Stimulated activated CD8-positive, alpha-beta memory T cell treated with anti-CD3 and anti-CD28 coated beads, Interleukin-15, amount 100 ng/mL, for 24 hours (primary cell): Measurements from ENCODE around the gene CERS5.

Source experiments
- DNase-seq: peaks from one replicate; pipeline ENCODE4 v3.0.0-alpha.2; 2020; ENCODE audit warnings: low read depth

The CERS5 gene

GRCh38 chr12:50127546-50127945 is 39.6 kb downstream of the CERS5 start:
- DNase-seq = no peak

DNA sequence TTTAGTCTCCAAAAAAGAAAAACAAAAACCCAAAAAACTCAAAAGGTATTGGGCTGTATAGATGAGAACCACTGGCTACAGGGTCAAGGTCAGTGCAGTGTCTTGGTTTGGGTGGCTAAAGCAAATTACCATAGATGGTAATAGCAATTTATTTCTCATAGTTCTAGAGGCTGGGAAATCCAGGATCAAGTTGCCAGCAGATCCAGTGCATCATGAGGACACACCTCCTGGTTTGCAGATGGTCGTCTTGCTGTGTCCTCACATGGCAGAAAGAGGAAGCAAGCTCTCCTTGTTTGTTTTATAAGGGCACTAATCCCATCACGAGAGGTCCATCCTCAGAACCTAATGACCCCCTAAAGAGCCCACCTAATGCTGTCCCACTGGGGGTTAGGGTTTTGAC is 44.0 kb downstream of the CERS5 start:
- DNase-seq = no peak

GRCh38 chr12:50121641-50122040 is 45.5 kb downstream of the CERS5 start:
- DNase-seq = no peak

DNA sequence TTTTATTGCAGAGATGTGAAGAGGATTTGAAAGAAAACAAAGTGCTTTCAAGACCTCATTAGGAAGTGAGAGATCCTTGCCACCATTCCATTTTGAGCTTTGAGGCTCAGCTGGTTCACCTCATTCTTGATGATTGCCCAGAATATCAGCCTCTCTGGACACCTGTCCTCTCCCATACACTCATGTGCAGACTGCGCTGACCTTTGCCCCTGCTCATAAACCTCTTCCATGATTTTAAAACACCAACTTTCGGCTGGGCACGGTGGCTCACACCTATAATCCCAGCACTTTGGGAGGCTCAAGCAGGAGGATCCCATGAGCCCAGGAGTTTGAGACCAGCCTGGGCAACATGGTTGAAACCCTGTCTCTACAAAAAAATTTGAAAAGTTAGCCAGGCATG is 46.2 kb downstream of the CERS5 start:
- DNase-seq = no peak

GRCh38 chr12:50120521-50120920 is 46.6 kb downstream of the CERS5 start:
- DNase-seq = no peak

GRCh38 chr12:50119387-50119786 is 47.8 kb downstream of the CERS5 start:
- DNase-seq = no peak

- no peak for DNase-seq
Measured at GRCh38 chr12:50117057-50117622, 50.0 kb downstream of the CERS5 start.

GRCh38 chr12:50112456-50113218 is 54.5 kb downstream of the CERS5 start:
- DNase-seq = peak; percentile 13

DNA sequence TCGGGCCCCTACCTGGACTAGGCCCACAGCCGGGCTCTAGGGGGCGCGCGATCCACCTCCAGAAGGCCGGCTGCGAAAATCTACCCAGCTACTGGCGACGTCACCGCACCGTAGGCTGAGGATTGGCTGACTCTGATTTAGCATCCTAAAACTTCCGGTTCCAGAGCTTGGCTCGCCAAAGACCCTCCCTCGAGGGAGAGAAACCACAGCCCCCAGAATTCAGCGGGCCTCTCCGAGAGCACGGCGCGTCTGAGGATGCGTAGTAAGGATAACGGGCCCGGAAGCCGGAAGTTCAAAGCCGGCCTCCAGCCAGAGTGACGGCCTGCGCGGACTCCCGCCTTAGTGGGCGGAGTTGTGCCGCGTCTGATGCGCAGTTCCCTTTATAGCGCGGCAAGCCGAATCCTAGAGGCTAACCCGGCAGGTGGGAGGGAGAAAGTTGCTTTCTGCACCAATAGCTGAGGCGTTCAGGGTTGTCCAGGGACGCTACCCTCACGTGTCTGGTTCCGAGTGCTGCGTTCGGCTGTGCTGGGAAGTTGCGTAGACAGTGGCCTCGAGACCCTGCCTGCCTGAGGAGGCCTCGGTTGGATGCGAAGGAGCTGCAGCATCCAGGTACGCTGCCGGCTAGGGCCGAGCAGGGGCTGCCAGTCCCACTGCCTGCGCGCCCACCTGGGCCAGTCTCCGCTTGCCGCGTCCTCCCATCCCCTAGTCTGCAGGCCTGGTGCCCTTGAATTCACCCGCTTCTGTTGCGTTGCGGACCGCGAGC is 55.3 kb downstream of the CERS5 start, which contains the start of gene COX14:
COX14 (plus strand) TSS at position 544 of the 763 bp plus-strand sequence. CDS start 7,808 bp downstream, outside the sequence.
- peak; percentile 97 for DNase-seq

GRCh38 chr12:50111395-50111692 is 55.8 kb downstream of the CERS5 start:
- DNase-seq = no peak

- no peak for DNase-seq
Measured at GRCh38 chr12:50110762-50111351, 56.3 kb downstream of the CERS5 start.

GRCh38 chr12:50110127-50110761 is 56.9 kb downstream of the CERS5 start:
- no peak for DNase-seq

GRCh38 chr12:50109319-50109718 is 57.9 kb downstream of the CERS5 start:
- DNase-seq = no peak

DNA sequence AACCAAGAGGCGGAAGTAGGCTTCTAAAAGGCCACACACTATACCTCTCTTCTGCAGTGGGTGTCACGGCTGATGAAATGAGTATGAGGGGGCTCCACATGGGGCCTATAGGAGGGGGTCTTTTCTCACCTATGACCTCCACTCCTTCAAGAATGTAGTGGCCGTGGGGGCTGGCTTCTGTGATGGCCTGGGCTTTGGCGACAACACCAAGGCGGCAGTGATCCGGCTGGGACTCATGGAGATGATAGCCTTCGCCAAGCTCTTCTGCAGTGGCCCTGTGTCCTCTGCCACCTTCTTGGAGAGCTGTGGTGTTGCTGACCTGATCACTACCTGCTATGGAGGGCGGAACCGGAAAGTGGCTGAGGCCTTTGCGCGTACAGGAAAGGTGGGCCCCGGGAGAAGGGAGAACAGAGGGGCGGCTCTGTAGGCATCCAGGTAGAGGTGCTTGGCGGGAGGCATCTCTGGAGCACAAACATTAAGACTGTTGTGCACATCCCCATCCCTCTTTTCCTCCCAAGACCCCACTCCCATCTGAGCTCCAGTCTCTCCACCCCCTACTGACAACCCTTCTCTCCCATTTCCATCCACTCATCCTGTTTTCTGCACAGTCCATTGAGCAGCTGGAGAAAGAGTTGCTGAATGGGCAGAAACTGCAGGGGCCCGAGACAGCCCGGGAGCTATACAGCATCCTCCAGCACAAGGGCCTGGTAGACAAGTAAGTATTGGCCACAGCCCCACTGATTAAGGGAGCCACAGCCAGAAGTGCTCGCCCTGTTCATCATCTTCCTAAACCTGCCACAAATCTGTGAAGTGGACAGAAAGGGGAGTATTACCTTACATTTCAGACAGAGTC is 59.5 kb downstream of the CERS5 start:
- no peak for DNase-seq

GRCh38 chr12:50106907-50107306 is 60.3 kb downstream of the CERS5 start:
- no peak for DNase-seq

DNA sequence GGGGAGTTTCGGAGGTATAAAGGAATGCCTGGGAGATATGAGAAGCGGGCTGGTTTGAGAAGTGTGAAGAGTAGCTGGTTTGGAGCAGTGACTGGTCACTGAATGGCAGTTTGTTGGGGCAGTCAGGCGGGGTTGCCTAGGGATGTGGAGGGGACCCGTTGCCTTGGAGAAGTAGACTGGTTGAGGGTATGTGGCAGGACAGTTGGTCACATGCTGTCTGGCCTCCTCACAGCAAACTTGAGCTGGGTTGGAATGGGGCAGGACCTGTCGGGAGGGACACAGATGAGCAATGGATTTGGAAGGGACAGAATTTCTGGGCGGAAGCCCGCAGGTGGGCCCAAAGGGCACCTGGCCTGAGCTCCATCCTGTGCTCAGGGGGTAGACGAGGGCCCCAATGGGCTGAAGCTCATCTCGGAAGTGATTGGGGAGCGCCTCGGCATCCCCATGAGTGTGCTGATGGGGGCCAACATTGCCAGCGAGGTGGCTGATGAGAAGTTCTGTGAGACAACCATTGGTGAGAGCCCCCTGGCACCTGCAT is 61.2 kb downstream of the CERS5 start:
- DNase-seq = no peak

DNA sequence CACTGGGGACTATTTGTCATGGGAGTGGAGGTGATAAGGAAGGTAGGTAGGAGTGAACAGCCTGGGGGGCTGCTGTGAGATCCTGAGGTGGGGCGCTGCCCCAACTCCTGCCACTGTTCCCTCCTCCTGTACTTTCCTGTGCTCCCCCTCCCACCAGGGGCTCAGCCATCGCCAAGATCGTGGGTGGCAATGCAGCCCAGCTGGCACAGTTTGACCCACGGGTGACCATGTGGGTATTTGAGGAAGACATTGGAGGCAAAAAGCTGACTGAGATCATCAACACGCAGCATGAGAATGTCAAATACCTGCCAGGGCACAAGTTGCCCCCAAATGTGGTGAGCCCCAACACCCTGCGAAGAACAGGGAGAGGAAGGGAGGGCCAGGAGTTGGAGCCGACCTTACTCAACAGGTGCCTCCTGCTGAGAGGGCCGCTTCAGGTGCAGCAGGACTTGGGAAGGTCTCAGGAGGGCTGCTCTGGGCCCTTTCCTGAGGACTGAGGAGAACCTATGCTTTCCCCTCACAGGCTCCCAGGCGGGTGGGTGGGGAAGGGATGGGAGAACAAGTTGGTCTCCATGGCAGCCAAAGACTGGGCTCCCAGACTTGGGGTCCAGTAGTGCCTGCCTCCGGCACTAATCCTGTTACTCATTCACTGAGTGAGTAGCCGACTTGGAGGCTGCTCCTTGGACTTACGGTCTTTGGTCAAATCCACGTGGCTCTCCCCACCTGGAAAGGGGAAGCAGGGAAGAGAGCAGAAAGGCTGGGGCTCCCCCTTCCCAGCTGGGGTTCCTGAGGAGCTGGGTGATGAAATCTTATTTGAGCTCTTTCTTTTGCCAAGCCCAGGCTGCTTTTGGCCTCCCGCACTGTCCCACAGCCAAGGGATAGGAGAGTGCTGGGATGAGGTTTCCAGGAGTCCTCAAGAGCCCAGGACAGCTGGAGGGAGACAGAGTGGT is 62.5 kb downstream of the CERS5 start:
- no peak for DNase-seq

GRCh38 chr12:50103767-50104321 is 63.3 kb downstream of the CERS5 start, which contains the start of gene GPD1:
TSS of gene GPD1 (plus strand) at chr12:50104008. CDS start at chr12:50104051, 43 bp downstream.
- no peak for DNase-seq

GRCh38 chr12:50103351-50103750 is 63.8 kb downstream of the CERS5 start:
- no peak for DNase-seq
